COLO668 (cell line): ENCODE results near the gene ACTL10.
"Not testable (repeated sequence)": the region's sequence is repeated elsewhere in the genome, so short reads cannot be mapped to it uniquely, and the experiment has no call there.

ENCODE experiments used
- DNase-seq: peaks from one replicate; lab custom pipeline; 2025; ENCODE audit not compliant: unreplicated experiment; lab: John Stamatoyannopoulos, UW

The ACTL10 gene

DNA sequence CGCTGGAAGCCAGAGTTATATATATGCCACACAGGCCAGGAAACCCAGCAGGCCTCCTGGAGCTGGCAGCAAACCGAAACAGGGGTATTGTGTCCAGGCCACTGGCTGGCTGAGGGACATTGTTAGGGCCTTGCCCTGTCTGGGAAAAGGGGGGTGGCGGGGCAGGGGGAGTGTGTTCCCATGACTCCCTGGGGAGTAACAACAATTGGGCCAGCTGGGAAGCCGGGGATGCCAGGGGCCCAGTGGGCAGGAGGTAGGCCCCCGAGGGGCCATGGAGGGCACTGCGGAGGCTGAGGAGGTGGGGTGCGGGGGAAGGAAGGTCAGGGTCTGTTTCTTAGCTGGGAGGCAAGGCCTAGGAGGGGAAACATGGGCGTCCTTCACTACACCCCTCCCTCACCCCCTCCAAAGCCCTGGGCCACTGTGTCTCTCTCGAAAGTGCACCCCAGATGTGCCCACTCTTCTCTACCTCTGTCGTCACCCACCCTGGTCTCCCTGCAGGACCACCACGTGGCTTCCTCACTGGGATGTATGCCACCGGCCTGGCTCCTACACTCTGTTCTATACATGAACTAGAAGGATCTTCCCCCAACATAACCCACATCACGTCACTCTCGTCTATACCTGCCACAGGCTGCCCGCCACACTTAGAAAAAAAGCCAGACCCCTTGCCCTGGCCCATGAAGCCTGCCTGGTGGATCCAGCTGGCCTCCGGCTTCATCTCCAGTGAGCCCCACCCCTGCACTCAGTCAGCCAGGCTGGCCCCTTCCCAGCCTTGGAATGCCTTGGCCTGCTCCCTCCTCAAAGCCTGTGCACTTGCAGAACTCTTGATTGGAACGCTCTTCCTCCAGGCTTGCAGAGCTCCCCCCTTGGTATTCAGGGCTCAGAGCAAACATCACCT, 27.2 kb downstream of the ACTL10 start:
- DNase-seq: no peak

- no peak for DNase-seq
These were observed 27.9 kb downstream of the ACTL10 start for GRCh38 chr20:33694639-33695012.

GRCh38 chr20:33696448-33696847, 29.7 kb downstream of the ACTL10 start:
- DNase-seq: no peak

DNA sequence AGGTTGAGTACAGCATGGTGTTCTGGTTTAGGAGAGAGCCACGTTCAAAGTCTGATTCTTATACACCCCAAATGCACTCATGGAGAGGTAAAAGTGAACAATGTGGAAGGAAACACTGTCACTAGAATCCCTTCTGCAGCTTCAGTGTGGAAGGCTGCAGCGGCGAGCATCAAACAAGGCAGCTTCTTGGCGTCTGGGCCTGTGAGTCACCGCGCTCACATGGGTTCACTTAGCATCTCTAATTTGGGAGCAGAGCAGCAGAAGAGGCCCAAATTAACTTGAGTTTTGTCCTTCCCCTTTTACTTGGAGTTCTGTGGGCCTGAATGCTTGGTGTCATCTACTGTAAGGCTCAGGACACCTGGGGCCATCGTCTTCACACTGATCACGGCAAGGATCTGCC, 30.4 kb downstream of the ACTL10 start:
- DNase-seq: no peak

GRCh38 chr20:33698966-33699365, 32.2 kb downstream of the ACTL10 start:
- DNase-seq: not testable (repeated sequence)

GRCh38 chr20:33700696-33701441, 34.1 kb downstream of the ACTL10 start:
- not testable (repeated sequence) for DNase-seq

- DNase-seq: no peak
These were observed 35.1 kb downstream of the ACTL10 start for GRCh38 chr20:33701629-33702450.

DNA sequence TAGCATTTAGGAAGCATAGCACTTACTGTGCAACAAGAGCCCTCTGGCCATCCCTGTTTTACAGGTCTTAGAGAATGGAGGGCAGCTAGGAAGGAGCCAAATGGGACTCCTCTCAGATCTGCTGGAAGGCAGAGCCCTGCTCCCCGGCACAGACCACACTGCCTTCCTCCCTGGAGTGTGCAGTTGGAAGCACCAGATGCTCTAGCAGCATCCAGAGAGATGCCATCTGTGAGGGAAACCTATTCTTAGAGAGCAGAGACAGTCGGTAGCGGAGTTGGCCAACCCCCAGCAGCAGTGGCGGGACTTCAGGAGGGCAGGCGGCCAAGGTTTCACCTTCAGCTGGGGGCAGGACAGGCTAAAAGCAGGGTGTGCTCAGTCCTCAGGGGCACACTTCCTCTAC, 36.1 kb downstream of the ACTL10 start:
- DNase-seq: no peak

DNA sequence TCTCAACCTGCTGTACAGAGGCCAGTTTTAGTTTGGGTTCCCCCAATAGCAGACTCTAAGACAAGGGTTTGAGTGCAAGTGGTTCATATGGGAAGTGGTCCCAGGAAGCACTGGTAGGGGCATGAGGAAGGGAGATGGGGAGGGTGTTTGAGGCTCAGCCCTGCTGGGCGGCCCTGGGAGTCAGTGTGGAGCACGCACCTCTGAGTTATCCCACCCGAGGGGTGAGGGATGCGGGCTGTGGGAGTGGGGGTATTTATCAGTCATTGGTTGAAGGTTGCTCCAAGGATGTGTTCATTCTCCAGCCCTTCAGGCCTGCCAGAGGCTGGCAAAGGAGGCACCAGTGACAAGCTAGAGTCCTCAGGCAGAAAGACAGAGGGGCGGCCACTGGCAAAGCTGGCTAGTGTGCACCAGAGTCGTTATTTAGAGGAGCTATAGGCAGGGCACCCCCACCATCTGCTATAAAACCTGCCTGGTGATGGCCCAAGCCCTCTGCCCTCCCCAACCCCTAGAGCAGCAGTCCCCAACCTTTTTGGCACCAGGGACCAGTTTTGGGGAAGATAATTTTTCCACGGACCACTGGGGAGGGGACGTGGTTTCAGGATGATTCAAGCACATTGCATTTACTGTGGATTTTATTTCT, 36.9 kb downstream of the ACTL10 start:
- no peak for DNase-seq

- DNase-seq: no peak
These were observed 37.6 kb downstream of the ACTL10 start for GRCh38 chr20:33704197-33704924.

DNA sequence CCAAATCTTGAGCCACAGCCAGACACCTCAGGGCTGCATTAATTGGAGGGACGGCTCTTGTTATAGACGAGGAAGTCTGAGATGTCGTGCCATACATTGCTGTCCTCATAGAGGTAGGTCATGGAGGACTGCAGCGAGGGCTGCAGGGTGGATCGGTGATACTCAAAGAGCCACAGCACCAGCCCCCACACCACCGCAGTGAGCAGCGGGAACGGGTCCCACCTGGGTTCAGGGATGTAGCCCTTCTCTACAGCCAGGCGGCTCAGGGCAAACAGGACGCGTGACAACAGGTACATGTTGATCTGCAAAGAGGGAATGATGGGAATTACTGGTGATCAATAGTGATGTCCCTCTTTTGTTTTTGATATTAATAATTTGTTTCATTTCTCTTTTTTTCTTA, 40.9 kb downstream of the ACTL10 start:
- DNase-seq: no peak

DNA sequence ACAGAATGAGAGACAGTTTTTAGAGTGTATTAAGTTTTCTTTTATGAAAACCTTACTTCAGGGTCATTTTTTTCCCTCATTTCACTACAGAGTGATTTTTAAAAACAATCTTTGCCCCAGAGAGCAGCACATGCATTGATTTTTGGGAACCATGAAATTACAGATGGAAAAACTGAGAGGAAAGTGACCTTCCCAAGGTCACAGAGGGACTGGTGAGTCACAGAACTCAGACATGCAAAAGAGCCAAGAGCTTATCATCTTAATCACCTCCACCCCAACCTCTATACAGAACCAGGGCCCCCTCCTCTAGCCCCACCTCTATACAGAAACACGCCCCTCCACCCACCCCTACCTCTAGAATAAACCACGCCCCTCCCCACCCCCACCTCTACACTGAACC, 42.7 kb downstream of the ACTL10 start:
- no peak for DNase-seq

GRCh38 chr20:33709905-33710541, 43.3 kb downstream of the ACTL10 start:
- DNase-seq: no peak

GRCh38 chr20:33710681-33711445, 44.1 kb downstream of the ACTL10 start:
- no peak for DNase-seq

GRCh38 chr20:33711446-33711738, 44.6 kb downstream of the ACTL10 start:
- DNase-seq: no peak

GRCh38 chr20:33713865-33714367, 47.2 kb downstream of the ACTL10 start:
- DNase-seq: no peak

DNA sequence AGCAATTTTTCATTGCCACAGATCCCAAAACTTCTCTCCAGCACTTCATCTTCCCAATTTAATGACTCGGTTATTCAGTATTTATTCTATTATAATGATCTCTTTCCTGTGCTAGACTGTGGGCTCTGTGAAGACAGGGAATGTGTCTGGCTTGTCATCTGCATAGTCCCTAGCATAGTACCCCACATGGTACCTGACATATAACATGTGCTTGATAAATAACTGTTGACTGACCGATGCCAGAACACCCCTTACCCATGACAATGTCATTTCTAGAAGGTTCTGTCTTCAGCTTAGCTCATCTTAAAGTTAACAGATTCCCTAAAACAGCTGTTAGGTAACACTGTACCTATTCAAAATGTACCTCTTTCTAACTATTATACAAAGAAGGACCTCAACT, 49.8 kb downstream of the ACTL10 start:
- DNase-seq: no peak
